GM21526 (cell line): Measurements from ENCODE around the gene SULT2A1.
"Not testable (repeated sequence)": the region's sequence is repeated elsewhere in the genome, so short reads cannot be mapped to it uniquely, and the experiment has no call there.

Source experiments
- ATAC-seq: cut with Tn5 transposase; IDR thresholded peaks from one replicate; pipeline ENCODE4 v1.9.1; 2021; ENCODE audit warnings: moderate library complexity; ENCODE audit not compliant: unreplicated experiment, low FRiP score

SULT2A1 gene

DNA sequence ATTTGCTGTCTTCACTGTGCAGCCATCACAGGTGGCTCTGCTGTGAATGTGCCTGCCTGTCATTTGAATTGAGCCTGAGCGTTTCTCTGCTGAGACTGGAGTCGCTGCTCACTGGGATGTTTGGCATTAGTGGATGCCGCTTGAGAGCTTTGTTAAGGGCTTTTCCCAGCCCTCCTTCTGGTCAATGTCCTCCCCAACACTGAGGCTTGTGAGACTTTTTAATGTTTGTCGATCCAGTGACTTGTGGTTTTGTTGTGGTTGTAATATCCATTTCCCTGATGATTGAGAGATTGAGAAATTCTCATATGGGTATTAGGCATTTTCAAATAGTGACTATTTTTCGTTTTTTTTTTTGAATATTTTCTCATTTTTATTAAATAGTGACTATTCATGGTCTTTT lies 24.5 kb downstream of the SULT2A1 start:
- ATAC-seq, result no peak

- ATAC-seq, result no peak
Measured at GRCh38 chr19:47860602-47861297, 25.4 kb downstream of the SULT2A1 start.

DNA sequence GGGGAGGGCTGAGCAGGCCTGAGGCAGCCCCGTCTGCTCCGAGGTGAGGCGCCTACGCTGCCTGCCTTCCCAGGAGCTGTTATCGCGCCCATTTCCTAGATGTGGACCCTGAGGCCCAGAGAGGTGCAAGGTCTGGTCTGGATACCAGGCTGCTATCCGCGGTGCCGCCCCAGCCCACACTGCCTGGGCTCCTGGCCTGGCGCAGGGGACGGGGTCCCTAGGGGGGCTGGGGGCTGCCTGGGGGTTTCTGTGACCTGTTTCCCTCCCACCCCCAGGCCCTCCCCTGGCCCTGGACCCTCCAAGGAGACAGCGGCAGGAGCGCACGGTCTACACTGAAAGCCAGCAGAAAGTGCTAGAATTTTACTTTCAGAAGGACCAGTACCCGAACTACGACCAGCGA lies 26.3 kb downstream of the SULT2A1 start:
- ATAC-seq, result not testable (repeated sequence)

DNA sequence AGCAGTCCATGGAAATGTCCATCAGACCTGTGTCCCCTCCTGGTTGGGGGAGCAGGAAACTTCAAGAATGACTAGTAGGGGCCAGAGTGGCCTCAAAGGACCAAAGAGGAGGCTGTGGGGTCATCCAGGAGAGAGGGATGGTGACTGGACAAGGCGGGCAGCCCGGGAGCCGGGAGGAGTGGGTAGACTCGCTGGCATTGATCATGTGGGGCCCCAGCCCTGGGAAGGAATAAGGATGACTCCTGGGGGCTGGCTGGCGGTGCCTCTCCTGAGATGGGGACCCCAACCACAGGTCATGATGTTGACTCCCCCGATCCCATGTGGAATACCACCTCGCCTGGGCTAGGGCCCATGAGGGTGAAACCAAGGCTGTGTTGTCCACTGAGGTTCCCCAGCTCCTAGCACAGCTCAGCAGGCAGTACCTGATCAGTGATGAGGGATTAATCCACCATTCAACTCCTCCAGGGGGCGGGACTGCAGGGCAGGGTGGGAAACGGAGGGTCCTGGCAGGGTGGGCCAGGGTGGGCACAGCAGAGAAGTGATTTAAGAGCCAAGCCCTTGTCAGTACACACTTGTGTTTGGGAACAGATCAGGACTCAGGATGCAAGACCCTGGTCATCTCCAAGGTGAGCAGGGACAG lies 27.3 kb downstream of the SULT2A1 start, which contains the start of gene TPRX2:
Gene TPRX2, plus strand, starts transcription at position 590 of the 640 bp plus-strand sequence. Its CDS starts 12 bp downstream, at position 602.
- not testable (repeated sequence) for ATAC-seq

DNA sequence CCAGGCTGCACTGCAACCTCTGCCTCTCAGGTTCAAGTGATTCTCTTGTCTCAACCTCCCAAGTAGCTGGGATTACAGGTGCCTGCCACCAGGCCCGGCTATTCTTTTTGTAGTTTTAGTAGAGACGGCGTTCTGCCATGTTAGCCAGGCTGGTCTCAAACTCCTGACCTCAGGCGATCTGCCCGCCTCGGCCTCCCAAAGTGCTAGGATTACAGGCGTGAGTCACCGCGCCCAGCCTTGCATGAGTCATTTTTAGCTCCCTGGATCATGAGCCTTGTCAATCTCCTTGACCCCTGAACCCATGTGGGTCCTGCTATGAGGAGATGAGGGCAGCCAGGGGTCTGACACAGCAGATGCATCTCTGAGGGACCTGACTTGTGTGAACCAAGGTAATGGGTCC lies 27.9 kb downstream of the SULT2A1 start:
- not testable (repeated sequence) for ATAC-seq

- ATAC-seq, result no peak
Measured at GRCh38 chr19:47854459-47854858, 31.7 kb downstream of the SULT2A1 start.

GRCh38 chr19:47853003-47853402 lies 33.1 kb downstream of the SULT2A1 start:
- ATAC-seq, result no peak

GRCh38 chr19:47848823-47849473 lies 37.2 kb downstream of the SULT2A1 start:
- no peak for ATAC-seq

DNA sequence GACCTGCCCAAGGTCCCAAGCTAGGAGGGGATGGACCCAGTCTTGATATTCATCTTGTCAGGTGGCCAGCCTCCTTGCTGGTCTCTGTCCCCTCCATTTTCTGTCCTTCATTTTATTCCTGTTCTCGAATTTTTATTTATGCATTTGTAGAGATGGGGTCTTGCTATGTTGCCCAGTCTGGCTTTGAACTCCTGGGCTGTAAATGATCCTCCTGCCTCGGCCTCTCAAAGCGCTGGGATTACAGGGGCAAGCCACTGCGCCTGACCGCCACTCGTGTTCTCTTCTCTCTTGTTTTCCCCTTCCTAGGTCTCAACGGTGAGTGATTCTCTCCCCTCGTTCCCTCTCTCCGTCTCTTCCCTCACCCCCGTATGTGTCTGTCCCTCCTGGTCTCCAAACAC lies 37.7 kb downstream of the SULT2A1 start:
- no peak for ATAC-seq

DNA sequence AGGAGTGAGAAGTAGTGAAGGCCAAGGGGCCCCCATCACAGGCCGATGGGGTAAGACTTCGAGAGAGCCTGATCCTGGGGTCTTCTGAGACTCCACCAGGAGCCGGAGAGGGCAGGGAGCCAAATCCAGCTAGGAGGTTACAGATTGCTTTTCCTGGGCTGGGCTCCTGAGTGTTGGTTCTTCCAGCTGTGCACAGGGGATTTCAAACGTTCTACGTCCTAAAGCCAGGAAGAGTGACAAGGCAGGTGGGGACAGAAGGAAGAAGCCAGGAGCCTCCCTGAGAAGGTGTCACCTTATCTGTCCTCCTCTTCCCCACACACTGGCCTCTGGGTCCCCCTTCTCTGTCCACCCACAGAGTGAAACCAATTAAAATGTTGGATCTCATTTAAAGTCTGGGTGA lies 43.2 kb downstream of the SULT2A1 start:
- ATAC-seq, result no peak

GRCh38 chr19:47839913-47840312 lies 46.2 kb downstream of the SULT2A1 start:
- ATAC-seq, result no peak

- ATAC-seq, result no peak
Measured at GRCh38 chr19:47839411-47839810, 46.7 kb downstream of the SULT2A1 start.

GRCh38 chr19:47836038-47836437 lies 50.1 kb downstream of the SULT2A1 start:
- ATAC-seq, result no peak

DNA sequence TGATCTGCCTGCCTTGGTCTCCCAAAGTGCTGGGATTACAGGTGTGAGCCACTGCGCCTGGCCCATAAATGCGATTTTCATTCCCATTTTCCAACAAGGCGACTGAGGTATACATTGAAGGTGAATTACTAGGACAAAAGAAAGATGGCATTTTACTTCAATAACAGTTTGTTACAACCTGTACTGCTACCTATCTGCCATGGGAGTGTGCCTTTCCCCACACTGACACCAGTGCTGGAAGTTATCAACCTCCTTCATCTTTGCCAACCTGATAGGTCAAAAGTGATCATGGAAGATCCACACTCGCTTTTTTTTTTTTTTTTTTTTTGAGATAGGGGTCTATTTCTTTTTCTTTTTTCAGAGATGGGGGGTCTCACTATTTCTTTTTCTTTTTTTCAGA lies 53.4 kb downstream of the SULT2A1 start:
- ATAC-seq, result no peak

DNA sequence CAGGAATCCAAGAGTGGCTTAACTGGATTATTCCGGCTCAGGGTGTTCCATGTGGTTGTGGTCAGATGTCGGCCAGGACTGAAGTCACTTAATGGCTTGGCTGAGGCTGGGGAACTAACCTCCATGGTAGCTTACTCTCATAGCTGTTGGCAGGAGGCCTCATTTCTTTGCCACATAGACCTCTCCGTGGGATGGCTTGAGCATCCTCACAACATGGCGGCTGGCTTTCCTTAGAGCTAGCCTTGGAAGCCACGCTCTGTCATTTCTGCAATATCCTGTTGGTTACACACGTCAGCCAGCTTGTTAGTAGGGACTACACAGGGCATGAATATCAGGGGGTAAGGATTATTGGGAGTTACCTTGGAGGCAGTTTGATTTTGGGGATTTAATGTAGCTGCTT lies 59.3 kb downstream of the SULT2A1 start:
- ATAC-seq, result no peak

- ATAC-seq, result no peak
Measured at GRCh38 chr19:47824396-47824795, 61.7 kb downstream of the SULT2A1 start.

GRCh38 chr19:47821460-47822020 lies 64.6 kb downstream of the SULT2A1 start, which contains the start of gene CRX:
Gene CRX, plus strand, starts transcription at chr19:47821937. Its CDS starts 12,507 bp downstream, at chr19:47834444.
- no peak for ATAC-seq
